Stimulated activated CD4-positive, alpha-beta T cell treated with anti-CD3 and anti-CD28 coated beads, Interleukin-12 subunit alpha, Interleukin-12 subunit beta, amount 100 ng/mL, for 48 hours (primary cell): ENCODE data around the gene CSTB.

Experiments
- DNase-seq, 3 donors: peaks; one replicate each; pipeline ENCODE4 v3.0.0-alpha.2; 2020; ENCODE audit warnings: low read depth in 2 of 3, low spot score in 1 of 3

Gene CSTB

GRCh38 chr21:43793243-43793642 lies 17.1 kb upstream of the CSTB start:
- DNase-seq, result no peak

- DNase-seq, result no peak
Observed at GRCh38 chr21:43792406-43792805, 16.3 kb upstream of the CSTB start.

GRCh38 chr21:43790010-43790524 lies 14.0 kb upstream of the CSTB start:
- DNase-seq, result no peak

GRCh38 chr21:43789276-43790009 lies 13.3 kb upstream of the CSTB start, which contains the start of gene RRP1:
TSS of gene RRP1 (plus strand) at chr21:43789577. CDS start at chr21:43789630, 53 bp downstream.
- peak; percentile 87 to 90 (median 89) for DNase-seq

- DNase-seq, result no peak
Observed at GRCh38 chr21:43786807-43787440, 10.8 kb upstream of the CSTB start.

- no peak for DNase-seq
Observed at GRCh38 chr21:43786300-43786806, 10.2 kb upstream of the CSTB start.

GRCh38 chr21:43785134-43785533 lies 9.0 kb upstream of the CSTB start:
- DNase-seq, result no peak

- DNase-seq, result no peak
Observed at GRCh38 chr21:43783098-43783700, 7.1 kb upstream of the CSTB start.

GRCh38 chr21:43782431-43783097 lies 6.5 kb upstream of the CSTB start:
- no peak for DNase-seq

GRCh38 chr21:43781846-43782245 lies 5.7 kb upstream of the CSTB start:
- no peak for DNase-seq

GRCh38 chr21:43779660-43780059 lies 3.6 kb upstream of the CSTB start:
- no peak for DNase-seq

GRCh38 chr21:43778469-43779335 lies 2.6 kb upstream of the CSTB start:
- no peak for DNase-seq

- no peak for DNase-seq
Observed at GRCh38 chr21:43777953-43778352, 1.8 kb upstream of the CSTB start.

- DNase-seq, result no peak
Observed at GRCh38 chr21:43775190-43775589, 918 bp downstream of the CSTB start.

GRCh38 chr21:43774163-43774562 lies 1.9 kb downstream of the CSTB start:
- no peak for DNase-seq

- DNase-seq, result no peak
Observed at GRCh38 chr21:43772425-43772821, 3.7 kb downstream of the CSTB start.

GRCh38 chr21:43771698-43772424 lies 4.2 kb downstream of the CSTB start:
- no peak for DNase-seq

GRCh38 chr21:43771199-43771675 lies 4.9 kb downstream of the CSTB start:
- no peak for DNase-seq

- no peak for DNase-seq
Observed at GRCh38 chr21:43770066-43770655, 5.9 kb downstream of the CSTB start.
